ENCODE data around the gene GMPR.

The GMPR gene

DNA sequence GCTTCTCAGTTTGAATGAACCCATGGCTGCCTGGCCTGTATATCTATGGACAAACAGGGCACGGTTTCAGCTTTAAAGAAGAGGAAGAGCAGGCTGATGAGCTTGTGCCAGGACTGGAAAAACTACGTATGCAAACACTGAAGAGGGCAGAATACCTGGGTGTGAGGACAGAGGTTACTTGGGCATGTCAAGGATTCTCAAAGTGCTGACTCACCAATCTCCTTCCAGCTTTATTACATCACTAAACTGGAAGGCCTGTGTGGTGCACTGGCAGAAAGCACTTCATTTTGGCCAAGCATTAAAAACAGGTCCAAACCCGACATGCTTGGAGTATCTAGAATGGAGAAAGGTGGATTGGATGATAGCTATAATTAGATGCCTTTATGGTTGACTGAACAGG is 95.2 kb downstream of the GMPR start:
- no peak for DNase-seq

GRCh38 chr6:16334671-16335070 is 96.3 kb downstream of the GMPR start:
- no peak for DNase-seq

DNA sequence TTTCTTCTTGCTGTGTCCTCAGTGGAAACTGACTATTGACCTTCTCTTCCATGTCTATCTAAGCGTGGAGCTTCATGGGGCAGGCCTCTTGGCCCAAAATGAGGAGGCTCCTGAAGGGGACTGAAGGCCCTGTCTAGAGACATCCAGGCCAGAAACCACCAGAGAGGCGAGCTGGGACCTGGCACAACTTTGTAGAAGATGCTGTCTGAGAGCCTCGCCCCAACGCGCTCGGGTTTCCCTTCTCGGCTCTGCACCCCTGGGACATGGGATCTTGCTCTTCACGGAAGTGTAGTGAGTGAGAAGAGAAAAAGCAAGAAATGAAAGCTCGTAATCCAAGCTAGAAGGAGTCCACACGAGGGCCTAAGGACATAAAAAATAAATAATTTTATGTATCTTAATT is 96.8 kb downstream of the GMPR start:
- DNase-seq = no peak

DNA sequence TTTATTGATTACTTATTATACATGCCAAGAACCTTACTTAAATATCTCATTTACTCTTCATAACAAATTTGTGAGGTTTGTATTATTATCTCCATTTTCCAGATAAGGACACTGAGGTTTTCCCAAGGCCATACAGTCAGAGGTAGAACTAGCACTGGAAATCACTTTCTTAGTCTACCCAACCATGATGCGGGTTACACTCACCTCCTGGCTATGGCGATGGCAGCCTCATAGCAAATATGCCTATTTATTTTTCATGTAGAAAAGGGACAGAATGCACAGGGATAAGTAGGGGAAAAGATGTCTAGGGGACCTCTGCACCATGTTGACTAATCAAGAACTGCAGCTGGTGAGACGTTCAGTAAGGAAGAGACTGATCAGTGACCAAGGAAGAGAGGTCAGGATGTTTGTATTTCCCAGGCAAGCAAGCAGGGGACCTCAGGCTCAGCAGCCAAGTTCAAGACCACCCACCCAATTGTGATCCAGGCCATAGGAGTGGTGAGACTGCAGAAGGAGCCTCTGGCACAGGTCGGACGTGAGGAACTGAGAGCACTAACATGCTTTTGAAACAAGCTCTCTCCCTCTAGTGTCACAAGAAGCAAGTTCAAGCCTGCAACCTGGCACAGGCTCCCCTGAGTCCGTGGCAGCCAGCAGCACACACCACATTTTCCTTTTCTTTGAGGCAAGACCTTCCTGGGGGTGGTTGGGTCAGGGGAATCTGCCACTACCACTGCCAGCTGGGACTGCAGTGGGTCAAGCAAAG is 97.8 kb downstream of the GMPR start:
- DNase-seq = no peak

GRCh38 chr6:16336911-16337294 is 98.5 kb downstream of the GMPR start:
- no peak for DNase-seq

GRCh38 chr6:16337295-16337975 is 99.0 kb downstream of the GMPR start:
- no peak for DNase-seq

- no peak for DNase-seq
Measured at GRCh38 chr6:16338577-16339264, 100.3 kb downstream of the GMPR start.

DNA sequence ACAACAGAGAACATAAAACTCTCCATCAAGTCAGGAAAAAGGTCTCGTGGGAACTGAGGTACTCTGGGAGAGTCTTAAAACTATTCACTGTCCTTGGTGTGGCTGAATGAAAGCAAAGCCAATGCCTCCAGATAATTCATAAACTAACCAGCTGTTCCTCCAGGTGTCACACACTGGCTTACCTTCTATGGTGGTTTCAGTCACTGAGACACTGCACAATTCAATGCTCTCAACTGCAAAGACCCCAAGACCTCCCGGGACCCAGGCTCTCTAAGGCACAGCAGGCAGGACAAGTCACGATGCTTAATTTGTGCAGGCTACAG is 100.8 kb downstream of the GMPR start:
- no peak for DNase-seq

DNA sequence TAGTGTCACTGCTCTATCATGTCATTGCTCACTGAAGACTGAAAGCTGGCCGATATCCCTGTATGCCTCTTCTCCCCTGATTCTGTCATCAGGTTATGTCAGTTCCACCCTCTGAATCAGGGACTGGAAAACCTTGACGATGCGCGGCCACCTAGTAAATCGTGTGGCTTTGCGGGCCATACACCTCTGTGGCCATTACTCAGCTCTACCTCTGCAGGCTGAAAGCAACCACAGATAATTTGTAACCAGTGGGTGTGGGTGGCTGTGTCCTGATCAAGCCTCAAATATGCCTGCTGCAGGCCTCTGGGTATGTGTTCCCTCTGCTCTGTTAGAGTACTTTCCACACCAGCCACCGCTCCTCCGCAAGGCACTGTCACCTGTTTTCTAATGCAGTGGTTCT is 105.2 kb downstream of the GMPR start:
- DNase-seq = no peak

DNA sequence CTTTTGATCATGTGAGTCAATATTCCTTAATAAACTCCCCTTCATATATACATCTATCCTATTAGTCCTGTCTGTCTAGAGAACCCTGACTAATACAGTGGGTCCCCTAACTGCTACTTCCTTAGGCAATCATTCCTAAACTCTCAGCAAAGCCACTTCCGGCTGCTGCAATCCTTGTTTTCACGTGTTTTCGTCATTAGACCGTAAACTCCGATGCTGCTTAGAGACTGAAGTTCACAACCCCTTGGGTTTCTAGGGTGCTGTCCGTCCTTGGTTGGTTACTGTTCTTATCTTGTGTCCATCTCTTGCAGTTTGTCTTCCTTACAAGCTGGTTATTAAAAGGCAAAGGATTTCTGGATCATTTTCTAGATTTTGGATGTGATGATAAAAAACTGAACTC is 106.4 kb downstream of the GMPR start:
- DNase-seq = no peak

Measured in activated CD4-positive, alpha-beta T cell treated with anti-CD3 and anti-CD28 coated beads for 4 hours (primary cell).